Gastroesophageal sphincter (tissue), 3 donors: ENCODE measurements around the gene MREG.

Source experiments
- CTCF ChIP-seq, 4 experiments: fragments of 200-600 bp in 2 of 4; fragments of 450-650 bp in 2 of 4; sonication (generic) in 1 of 4; IDR thresholded peaks; one replicate each; pipeline ENCODE4 v1.5.1; 2017 to 2019; ENCODE audit warnings: antibody characterized with exemption in 4 of 4, mild to moderate bottlenecking in 2 of 4, moderate library complexity in 2 of 4
- EP300 ChIP-seq: sonication (generic); formaldehyde crosslinking; IDR thresholded peaks from one replicate; pipeline ENCODE4 v1.6.1; 2017; ENCODE audit warnings: antibody characterized with exemption, mild to moderate bottlenecking
- POLR2A ChIP-seq, 2 donors: fragments of 450-650 bp; IDR thresholded peaks; one replicate each; pipeline ENCODE4 v1.6.1; 2017; ENCODE audit warnings: antibody characterized with exemption in 2 of 2, mild to moderate bottlenecking in 2 of 2, moderate library complexity in 1 of 2
- POLR2AphosphoS5 ChIP-seq: sonication (generic); formaldehyde crosslinking; IDR thresholded peaks from one replicate; pipeline ENCODE4 v1.6.1; 2017; ENCODE audit warnings: antibody characterized with exemption

GRCh38 chr2:215915441-215915840 lies 97.9 kb downstream of the MREG start:
- no peak for TF ChIP-seq CTCF (IDR thresholded peaks at IDR 0.05)
- no peak for TF ChIP-seq EP300
- no peak for TF ChIP-seq POLR2A (IDR thresholded peaks at IDR 0.05)
- TF ChIP-seq POLR2AphosphoS5, result no peak
